Ramos (cell line): ENCODE data around the gene RRP15.

Source experiments
- in situ Hi-C: fragments of 300-500 bp; cut with MboI; formaldehyde crosslinking; loops from one replicate; pipeline ENCODE4 v1.14.3; 2022; ENCODE audit warnings: low sequenced_read_pairs; ENCODE audit not compliant: unreplicated experiment

The RRP15 gene

DNA sequence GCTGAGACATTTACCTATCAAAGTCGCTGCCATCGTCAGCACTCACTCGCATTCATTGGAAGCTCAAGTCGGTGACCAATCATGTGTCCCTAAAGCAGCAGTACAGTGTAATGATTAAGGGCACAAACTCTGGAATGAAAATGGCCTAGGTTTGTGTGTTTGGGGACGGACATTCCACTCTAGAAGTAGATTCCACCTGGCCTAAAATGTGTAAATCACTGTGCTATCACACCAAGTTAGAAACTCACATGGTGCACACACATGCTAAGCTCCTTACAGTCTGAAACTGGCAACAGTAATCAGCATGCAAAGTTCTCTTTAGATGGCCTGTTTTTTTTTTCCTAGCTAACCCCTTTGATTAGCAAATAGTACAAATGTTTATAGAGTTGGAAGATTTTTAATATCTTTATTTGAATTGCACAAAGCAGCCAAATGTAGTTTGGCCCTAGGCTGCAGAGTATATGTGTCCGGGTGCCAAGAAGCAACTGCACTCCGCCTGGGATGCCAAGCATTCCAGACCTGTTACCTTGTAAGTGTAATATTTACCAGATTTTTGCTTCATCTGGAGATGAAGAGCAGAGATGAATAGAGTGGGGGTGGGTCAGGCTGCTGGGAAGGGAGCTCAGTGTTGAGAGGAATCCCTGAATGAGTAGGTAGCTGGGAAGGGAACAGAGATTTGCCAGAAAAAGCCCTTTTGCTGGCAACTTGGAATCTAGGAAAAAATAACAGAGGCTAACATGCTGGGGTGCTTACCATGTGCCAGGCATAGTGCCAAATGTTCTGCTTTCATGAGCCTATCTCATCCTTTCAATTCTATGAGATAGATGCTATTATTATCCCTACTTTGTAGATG, 95.3 kb downstream of the RRP15 start:
- in situ Hi-C loops = no loop called here

- in situ Hi-C loops = no loop called here
Measured at GRCh38 chr1:218382261-218382660, 97.2 kb downstream of the RRP15 start.

DNA sequence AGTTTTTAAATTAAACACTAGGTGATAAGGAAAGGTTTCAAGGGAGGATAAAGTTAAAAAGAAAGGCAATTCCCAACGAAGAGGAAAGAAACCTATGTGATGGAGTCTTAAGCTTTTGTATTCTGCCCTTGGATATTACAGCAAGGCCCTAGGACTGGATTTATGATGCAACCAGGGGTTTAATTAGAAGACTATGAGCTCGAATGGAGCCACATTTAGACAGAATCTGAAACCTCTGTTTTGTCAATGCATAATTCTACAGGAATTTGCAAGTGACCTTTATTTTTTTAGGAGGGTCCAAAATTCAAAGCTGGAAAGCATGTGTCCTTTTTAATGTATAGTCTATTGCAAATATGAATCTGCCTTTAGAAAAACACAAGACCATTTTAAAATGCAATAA, 98.0 kb downstream of the RRP15 start:
- in situ Hi-C loops = no loop called here

GRCh38 chr1:218383681-218384080, 98.6 kb downstream of the RRP15 start:
- in situ Hi-C loops = no loop called here

- in situ Hi-C loops = no loop called here
Measured at GRCh38 chr1:218384581-218384993, 99.5 kb downstream of the RRP15 start.
